SHP77 treated with DMSO at 0.1 percent for 48 hours (cell line): ENCODE measurements around the gene CSH1.
"Not testable (repeated sequence)": the region's sequence is repeated elsewhere in the genome, so short reads cannot be mapped to it uniquely, and the experiment has no call there.

Experiments
- DNase-seq: peaks from one replicate; lab custom pipeline; 2025; lab: John Stamatoyannopoulos, UW

The CSH1 gene

GRCh38 chr17:63866625-63867024, 29.7 kb downstream of the CSH1 start:
- DNase-seq, result not testable (repeated sequence)

- DNase-seq, result no peak
These were observed 37.1 kb downstream of the CSH1 start for GRCh38 chr17:63859257-63859656.

- DNase-seq, result not testable (repeated sequence)
These were observed 39.9 kb downstream of the CSH1 start for GRCh38 chr17:63856425-63856824.

- DNase-seq, result no peak
These were observed 41.2 kb downstream of the CSH1 start for GRCh38 chr17:63855185-63855584.

- DNase-seq, result no peak
These were observed 41.7 kb downstream of the CSH1 start for GRCh38 chr17:63854709-63855108.

- DNase-seq, result no peak
These were observed 43.1 kb downstream of the CSH1 start for GRCh38 chr17:63853260-63853659.

- DNase-seq, result no peak
These were observed 46.0 kb downstream of the CSH1 start for GRCh38 chr17:63850401-63850800.

GRCh38 chr17:63848834-63849689, 47.3 kb downstream of the CSH1 start:
- no peak for DNase-seq

- DNase-seq, result no peak
These were observed 48.7 kb downstream of the CSH1 start for GRCh38 chr17:63847525-63848249.

- DNase-seq, result no peak
These were observed 50.9 kb downstream of the CSH1 start for GRCh38 chr17:63845509-63845908.
